HG03469 (cell line): ENCODE data around the gene PRKCH.

Experiments
- ATAC-seq: cut with Tn5 transposase; IDR thresholded peaks from one replicate; pipeline ENCODE4 v1.9.1; 2021; ENCODE audit warnings: mild to moderate bottlenecking, moderate library complexity, moderate number of reproducible peaks; ENCODE audit not compliant: unreplicated experiment

The PRKCH gene

DNA sequence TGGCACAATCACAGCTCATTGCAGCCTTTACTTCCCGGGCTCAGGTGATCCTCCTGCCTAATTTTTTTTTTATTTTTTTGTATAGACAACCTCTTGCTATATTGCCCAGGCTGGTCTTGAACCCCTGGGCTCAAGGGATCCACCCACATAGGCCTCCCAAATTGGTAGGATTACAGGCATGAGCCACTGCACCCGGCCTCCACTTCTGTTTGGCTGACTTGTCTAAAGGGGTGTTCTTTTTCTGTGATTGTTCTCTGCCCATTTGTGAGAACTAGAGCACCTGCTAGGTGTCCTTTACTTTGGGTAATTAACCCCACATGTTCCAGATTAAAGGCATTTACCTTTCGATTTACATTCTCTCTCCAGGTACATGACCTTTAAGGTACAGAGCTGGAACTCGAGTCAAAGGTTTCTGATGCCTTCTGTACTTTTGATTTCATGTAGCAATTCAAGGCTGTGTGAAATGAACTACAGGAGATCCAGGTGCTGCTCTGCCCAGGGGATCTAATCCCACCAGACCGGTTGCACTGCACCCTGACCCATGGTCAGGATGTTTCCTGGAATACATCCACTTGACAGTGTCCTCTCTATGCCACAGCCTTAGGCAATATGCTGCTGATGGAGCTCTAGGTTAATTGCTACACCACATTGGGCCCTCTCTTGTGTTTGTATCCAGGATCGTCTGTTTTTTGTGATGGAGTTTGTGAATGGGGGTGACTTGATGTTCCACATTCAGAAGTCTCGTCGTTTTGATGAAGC, 163.6 kb downstream of the PRKCH start:
- no peak for ATAC-seq

DNA sequence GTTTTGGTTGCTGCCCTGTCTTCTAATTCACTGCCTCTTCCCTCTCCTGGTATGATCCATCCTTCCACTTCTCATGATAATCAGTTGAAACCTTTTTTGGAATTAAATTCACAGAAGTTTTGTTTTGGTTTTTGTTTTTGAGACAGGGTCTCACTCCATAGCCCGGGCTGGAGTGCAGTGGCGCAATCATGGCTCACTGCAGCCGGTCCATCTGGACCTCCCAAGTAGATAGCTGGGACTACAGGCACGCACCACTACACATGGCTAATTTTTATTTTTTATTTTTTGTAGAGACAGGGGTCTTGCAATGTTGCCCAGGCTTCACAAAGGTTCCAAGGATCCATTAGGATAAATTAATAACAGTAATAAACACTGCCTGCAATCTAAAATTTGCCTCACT, 164.3 kb downstream of the PRKCH start:
- no peak for ATAC-seq

DNA sequence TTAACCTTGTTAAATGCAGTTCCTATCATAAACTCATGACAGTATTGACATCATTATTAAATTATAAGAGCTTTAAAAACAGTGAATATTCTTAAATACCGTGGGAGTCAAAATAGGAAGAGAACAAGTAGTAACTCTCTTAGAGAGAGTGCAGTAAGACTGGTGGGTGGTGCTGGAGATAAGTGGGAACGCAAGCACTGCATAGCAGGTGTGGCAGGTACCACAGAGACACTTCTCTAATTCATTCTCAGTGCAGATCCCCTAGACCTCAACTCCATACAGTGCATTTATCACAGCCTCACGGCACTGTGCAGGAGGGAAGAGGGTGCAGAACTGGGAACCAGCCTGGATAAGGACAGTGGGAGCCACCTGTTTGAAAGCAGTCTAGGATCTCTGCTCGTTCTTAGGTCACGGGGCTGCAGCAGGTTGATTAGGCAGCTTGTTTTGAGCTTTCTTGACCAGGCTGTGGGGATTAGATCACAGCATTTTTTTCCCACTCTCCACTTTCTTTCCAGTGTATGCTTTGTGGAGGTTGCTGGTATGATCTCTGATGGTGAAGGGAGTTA, 165.6 kb downstream of the PRKCH start:
- no peak for ATAC-seq

DNA sequence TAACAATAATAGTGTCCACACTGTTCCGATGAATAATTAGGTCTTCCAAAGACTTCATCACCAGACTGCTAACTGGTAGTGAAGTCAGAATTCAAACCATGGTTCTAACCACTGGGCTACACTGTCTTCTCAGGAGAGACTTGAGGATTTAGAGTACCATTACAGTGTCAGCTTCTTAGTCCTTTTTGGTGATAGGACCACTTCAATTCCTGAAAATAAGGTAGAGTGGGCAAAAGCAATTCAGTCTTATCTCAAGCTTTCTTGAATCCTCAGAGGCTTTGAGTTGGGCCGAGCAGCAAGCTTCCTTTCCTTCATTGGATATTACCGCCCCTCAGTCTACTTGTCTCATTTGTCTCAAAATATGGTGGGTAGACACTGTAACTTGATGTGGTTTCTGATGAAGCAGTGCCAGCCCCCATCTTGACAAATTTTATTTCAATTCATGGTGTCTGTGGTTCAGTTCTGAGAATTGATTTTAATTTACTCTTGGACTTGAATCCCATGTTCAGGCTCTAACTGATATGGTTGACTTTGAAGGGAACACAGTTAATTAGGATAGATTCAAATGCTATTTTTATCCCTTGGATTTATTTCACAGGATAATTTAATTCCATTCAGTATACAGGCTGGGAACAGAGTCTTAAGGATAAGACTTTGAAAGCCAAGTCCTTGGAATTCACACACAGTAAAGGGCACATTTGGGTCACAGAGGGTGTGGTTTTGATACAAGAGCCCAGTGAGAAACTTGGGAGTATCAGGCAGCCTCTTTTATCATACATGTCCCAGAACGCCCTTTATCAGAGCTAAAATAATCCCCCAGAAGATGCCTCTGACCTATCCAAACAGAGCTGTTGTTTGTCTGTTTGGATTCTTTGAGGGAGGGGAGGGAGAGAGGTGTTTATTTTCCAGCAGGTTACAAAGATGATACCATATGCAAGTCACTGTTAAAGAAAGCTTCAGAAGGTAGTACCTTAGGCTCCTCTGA, 167.3 kb downstream of the PRKCH start:
- ATAC-seq = no peak

DNA sequence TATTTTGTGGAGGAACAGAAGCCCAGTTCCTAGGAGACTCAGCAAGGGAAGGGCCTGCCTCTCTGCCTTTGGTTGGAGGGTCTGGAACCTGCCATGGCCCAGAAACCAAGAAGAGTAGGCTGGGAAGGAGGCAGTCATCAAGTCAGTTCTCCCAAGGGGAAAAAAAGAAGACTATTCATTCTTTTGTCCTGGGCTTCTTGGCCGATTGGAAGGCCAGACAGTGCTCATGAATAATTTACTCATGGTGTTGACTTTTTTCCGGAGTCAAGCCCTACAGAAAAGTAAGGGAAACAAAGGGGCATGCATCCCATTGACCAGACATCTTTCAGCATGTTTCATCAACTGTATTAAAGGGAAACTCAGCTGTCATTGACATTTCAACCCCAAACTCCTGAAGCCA, 168.1 kb downstream of the PRKCH start:
- ATAC-seq = no peak

DNA sequence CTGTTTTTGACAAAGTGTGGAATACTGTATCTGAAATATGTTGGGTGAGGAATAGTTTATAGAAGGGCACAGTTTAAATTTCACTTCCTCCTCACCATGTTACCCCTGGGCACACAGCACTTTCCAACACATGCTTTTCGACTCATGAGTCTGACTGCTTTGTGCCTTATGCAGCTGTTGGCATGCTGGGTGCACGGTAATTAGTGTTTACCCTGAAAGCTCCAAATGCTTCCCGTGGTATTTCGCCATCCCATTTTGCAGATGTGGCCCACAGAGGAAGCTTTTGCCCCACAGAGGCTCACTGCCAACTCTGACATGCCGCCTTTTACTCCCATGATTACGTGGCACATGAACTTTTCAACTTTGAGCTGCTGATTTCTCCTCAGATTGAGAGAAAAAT, 168.6 kb downstream of the PRKCH start:
- ATAC-seq = no peak

DNA sequence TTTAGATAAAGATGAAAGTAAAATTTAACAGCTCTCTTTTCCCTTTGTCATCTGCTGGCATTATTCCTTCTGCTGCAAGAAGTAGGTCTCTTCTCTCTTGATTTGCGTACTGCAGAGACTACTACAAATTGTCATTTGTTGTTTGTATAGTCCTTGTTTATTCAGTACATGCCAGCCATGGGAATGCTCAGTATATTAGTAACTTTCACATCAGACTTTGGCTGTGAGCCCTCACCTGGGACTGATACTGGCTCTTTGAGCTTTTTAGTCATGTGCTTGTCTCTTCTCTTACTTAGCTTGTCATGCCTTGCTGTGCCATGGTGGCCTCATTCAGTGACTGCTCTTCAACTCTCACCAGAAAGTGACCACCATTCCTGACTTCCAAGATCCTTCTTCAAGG, 169.8 kb downstream of the PRKCH start:
- ATAC-seq = no peak

DNA sequence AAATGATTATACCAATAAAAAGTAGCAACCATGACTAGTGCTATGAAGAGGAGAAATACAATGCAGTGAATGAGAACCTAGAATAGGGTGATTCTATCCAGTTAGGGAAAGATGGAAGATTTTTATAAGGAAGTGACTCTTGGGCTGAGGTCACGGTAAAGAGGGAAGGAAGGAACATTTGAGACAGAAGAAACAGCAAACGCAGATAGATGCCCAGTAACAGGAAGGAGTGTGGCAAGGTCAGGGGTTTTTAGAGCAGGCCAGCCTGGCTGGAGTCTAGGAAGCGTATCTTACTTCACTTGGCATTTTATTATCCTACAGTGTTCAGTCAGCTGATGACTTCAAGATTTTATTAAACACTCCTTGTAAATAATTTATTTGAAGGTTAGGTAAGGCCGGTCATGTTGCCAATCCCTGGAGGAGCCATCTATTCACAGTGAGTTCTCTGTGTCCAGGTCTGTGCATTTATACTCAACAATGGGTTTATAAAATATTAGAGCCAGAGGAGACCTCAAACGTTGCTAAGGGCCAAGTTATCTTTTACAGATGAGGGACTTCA, 170.6 kb downstream of the PRKCH start:
- no peak for ATAC-seq

DNA sequence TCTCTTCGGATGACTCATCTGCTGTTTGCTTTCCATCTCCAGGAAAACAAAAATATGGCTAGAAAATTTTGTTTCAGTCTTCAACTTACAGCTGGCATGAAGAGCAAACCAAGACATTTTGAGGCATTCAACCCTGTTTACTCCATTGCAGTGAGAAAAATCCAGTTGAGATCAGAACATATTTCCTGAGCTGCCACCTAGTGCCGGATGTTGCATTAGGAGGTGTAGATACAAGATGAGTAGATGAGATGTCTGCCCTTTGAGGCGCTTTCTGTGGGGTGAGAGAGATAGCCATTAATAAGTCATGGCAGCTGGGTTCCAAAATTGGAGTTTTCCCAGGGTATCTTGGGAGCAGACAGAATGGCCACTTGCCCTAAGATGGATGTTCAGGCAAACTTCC, 171.1 kb downstream of the PRKCH start:
- no peak for ATAC-seq

DNA sequence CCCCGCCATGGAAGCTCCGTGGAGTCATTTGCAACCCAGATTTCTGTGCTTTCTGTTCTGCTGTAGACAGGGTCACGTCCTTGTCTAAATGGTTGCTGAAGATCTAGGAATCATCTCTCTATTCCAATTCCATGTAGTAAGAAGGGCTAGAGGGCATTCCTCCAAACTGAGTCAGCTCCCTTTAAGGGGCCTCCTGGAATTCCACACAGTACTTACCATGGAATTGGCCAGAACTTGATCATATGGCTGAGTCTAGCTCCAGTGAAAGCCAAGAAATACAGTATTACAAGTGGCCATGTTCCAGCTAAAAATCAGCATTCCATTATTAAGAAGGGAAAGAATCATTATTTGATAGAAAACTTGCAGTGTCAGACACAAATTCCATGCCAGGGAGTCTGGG, 171.9 kb downstream of the PRKCH start:
- no peak for ATAC-seq

DNA sequence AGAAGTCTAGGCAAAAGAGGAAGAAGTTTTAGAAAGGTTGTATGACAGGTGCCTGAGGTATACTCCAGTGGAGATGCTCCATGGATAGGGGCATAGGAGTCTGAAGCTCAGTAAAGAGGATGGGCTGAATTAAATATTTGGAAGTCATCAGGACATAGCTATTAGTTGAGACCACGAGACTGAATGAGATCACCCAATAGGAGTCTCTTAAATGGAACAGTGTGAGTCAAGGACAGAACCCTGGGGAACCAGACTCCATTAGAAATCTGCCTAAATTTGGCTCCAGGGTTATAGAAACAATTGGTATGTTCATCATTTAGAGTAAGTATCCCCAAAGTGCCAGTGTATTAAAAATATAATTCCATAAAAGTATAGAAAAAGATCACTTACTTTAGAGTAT, 172.6 kb downstream of the PRKCH start:
- no peak for ATAC-seq

DNA sequence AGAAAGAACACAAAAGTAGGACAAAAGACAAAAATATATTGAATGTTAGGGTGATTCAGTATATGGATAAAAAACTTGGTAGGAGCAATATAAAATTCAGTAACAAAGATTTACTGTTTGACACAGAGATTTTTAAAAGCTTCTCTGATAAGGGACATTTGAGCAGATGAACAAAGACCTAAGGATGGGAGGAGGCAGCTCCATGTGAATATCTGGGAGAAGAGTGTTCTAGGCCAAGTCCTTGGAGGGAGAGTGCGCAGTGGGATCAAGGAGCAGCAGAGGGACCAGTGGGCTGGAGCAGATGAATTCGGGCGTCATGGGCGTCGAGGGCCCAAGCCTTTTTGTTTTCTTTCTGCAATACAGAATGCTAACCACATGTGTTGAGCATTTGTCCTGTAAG, 174.4 kb downstream of the PRKCH start:
- no peak for ATAC-seq

DNA sequence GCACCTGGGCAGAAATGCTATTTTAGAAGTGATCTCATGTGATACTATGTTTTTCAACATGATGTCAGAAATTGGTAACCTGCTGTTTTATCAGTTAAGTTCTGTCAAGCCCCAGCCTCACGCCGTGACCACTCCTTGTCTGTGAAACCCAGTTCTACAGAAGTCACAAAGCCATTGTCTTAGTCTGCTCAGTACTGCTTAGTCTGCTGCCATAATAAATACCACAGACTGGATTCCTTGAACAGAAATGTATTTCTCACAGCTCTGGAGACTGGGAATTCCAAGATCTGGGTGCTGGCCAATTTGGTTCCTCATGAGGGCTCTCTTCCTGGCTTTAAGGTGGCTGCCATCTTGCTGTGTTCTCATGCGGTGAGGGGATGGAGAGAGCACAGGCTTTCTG, 176.9 kb downstream of the PRKCH start:
- no peak for ATAC-seq

DNA sequence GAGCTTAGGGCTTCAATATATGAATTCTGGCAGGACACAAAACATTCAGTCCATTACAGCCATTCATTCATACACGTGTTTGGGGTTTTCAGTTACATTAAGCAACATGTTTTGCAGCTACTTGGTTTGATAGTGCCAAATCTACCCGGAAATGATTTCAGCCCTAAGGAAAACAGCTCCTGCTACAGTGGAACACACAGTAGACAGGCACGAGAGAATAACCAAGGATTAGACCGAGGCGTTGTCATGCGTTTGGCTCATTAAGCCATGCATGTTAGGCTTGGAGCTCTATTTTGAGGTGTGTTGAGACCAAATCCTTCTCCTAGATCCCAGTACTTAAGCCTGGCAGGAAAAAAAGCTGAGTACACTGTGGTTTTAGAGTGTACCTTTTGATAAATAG, 177.4 kb downstream of the PRKCH start:
- no peak for ATAC-seq

DNA sequence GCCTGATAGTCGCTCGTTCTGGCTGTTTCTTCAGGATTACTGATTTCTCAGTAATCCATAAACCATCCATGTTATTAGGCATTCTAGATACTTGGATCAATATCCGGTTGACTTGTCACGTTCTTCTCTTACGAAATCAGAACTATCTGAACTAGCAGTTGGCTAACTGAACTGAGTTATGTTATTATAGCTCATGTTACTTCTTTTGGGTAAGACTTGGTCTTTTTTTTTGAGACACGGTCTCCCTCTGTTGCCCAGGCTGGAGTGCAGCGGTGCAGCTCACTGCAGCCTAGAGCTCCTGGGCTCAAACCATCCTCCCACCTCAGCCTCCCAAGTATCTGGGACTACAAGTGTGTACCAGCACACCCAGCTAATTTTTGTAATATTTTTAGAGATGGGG, 178.6 kb downstream of the PRKCH start:
- ATAC-seq = no peak

DNA sequence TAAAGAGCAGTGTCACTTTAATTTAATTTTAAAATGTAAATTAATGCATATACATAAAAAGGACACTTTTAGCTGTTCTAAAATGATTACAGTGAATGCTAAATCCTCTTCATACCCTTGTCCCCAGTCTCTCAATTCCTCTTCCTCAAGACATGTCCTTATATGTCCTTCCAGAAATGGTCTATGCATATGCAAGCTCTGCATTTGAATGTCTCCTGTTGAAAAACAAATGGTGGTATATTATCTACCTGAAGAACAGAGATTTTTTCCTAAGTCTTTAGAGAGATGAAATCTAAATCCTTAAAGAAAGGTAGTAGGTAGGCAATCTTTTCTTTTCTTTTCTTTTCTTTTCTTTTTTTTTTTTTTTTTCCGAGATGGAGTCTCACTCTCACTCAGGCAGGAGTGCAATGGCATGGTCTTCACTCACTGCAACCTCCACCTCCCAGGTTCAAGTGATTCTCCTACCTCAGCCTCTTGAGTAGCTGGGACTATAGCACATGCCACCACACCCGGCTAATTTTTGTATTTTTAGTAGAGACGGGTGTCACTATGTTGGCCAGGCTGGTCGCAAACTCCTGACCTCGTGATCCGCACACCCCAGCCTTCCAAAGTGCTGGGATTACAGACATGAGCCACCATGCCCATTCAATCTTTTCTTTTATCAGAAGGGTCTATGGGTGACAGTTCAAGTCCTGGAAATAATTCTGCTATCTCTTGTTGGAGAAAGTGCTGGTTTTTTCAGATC, 180.5 kb downstream of the PRKCH start:
- ATAC-seq = no peak

DNA sequence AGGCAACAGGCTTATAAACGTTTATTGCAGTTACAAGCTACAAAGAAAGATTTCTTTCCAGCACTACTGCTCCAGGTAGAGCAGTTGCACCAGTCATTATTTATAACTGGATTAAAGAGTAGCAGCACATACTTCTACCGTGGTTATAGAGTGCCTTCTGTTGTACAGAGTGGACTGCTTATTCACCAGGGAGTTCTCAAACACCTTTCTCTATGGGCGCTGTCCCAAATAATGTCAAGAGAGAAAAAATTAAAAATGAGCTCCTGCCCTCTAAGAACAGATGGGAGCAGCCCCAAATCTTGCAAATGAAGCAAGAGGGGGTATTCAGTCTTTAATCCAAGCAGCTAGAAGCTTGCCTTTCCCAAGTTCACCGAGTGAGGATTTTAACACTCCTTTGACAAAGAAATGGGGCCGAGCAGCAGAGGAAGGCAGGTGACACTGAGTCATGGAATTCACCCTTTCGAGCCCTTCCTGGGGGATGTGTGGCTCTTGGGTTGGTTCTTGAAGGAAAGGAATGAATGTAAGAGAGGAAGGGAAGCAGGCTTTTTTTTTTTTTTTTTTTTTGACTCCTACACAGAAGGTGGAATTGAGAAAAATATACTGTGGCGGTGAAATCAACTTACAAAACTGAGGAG, 181.2 kb downstream of the PRKCH start:
- no peak for ATAC-seq

DNA sequence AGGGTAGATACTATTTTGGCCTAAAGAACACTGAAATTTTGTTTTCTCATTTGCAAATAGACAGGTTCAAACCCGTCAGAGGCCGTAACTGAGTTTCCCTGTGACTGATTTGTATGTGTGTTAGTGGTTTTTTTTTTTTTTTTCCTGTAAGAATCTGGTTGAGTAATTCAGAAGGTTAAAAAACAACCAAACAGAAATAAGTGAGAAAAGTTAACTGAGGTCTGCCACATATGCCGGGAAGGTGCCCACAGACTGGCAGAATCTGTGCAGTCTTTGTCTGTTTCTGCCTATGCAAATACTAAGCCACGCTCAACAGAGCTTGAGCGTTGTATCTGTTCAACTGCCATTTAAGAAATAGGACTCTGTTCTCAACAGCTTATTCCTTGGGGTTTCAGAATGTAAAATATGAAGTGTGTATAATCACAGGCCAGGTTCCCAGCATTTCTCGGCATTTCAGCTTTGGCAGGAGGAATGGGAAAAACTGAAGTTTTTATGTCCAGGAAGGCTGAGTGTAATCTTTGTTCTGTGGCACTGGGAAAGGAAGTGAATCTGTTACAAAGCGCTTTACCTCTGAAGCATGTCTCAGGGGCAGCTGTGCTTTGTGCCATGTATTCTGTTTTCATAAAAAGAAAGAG, 181.9 kb downstream of the PRKCH start:
- ATAC-seq = peak; percentile 74

DNA sequence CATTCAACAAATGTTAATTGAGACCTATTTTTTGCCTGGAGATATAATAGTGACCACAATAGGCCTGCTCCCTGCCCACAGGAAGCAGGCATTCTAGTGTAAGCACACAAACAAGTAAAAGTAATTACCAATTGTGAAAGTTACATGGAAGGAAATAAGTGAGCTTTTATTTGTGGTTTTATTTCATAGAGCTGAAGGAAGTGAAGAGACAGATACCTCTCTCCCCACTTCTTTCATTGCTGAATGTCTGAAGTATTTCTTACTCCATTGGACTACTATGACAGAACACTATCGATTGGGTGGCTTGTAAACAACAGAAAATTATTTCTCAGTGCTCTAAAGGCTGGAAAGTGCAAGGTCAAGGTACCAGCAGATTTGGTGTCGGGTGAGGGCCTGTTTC, 183.5 kb downstream of the PRKCH start:
- no peak for ATAC-seq
